AG09309 (cell line): Measurements from ENCODE around the gene HAPSTR1.

Experiments
- DNase-seq: peaks from one replicate; pipeline ENCODE4 v3.0.0-alpha.2; 2010; ENCODE audit warnings: low read depth
- H3K4me3 ChIP-seq: 2 replicates; pipeline ENCODE4 v1.5.1; 2011; ENCODE audit warnings: mild to moderate bottlenecking, low read depth, low read length, moderate library complexity; ENCODE audit not compliant: control insufficient read depth
- CTCF ChIP-seq: IDR thresholded peaks from 2 replicates; pipeline ENCODE4 v1.5.1; 2011; ENCODE audit warnings: mild to moderate bottlenecking, low read depth, low read length, inconsistent platforms; ENCODE audit not compliant: insufficient read depth, control insufficient read depth; ENCODE audit errors: missing control alignments

HAPSTR1 gene

GRCh38 chr16:9103546-9103945 is 12.1 kb downstream of the HAPSTR1 start:
- no peak for DNase-seq
- H3K4me3 ChIP-seq: no peak overlapping the region
- TF ChIP-seq CTCF: no peak

- H3K4me3 ChIP-seq: no peak overlapping the region
- no peak for DNase-seq
- TF ChIP-seq CTCF: no peak
Measured at GRCh38 chr16:9105189-9105588, 13.7 kb downstream of the HAPSTR1 start.

DNA sequence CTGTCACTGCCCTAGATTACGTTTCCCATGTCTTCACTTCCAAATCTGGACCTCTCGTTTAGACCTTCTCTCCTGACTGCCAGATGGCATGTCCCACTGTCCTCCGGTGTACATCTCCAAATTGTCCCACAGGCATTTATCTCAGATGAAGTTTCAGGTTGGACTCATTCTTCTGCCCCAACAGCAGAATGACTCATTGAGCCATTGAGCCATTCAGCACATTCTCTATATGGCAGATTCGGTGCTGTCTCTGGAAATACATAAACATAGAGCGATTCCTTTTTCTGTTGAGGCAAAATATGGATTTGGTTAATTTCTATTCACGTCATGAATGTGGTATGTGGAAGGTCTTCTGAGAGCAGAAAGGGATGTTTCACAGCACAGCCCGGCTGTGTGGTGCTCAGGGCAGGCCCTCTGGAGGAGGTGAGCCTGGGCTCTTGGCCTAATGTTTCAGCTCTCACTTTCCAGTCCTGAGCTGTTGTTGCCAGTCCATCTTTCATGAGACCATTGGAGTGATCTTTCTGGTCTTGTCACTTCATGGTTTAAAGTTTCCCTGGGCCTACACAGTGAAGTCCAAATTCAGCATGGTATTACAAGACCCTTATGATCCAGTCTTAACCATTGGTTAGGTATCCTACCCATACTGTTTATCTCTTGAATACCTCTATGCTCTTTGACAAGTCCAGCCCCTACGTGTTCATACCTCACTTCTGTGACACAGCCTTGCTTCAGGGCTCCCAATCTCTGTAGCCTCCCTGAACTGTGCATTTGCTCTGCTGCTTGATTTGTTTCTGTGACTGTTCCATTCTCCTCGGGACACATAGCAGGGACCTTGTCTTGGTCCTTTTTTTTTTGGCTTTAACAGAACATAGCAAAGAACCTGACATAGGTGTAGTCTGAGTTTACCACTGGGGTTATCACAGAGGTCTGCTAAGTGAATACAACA is 15.9 kb downstream of the HAPSTR1 start:
- no peak for DNase-seq
- H3K4me3 ChIP-seq: no peak overlapping the region
- TF ChIP-seq CTCF: no peak

DNA sequence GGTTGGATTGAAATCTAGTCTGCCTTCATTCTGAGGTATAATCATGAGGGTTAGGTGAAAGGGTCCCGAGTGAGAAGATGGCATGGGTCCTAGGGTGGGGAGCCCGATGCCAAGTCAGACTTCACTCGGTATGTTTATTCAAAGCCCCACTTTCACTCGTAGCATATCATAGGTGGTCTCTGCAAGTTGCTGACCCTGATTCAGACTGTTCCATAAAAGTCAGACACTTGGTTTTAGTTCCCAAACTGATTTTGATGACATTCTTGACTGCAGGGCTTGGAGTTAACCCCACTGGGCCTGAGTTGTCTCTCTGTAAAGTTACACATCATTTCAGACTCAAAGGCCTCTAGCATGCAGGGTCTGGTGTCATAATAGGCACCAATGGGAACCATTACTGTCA is 17.8 kb downstream of the HAPSTR1 start:
- no peak for TF ChIP-seq CTCF
- no peak for DNase-seq
- H3K4me3 ChIP-seq: no peak overlapping the region

GRCh38 chr16:9112166-9112843 is 20.9 kb downstream of the HAPSTR1 start:
- no peak for TF ChIP-seq CTCF
- no peak for DNase-seq

GRCh38 chr16:9112844-9113186 is 21.4 kb downstream of the HAPSTR1 start:
- no peak overlapping the region for H3K4me3 ChIP-seq
- no peak for DNase-seq
- TF ChIP-seq CTCF: no peak

More at GRCh38 chr16:9112166-9112843, 20.9 kb downstream of the HAPSTR1 start:
- H3K4me3 ChIP-seq: no peak overlapping the region
